Astrocyte of the spinal cord (primary cell): ENCODE measurements around the gene PRKCH.

Experiments
- DNase-seq: peaks from one replicate; pipeline ENCODE4 v3.0.0; 2011; ENCODE audit warnings: low read depth, low spot score
- H3K4me3 ChIP-seq: 2 replicates; pipeline ENCODE4 v1.5.1; 2011; ENCODE audit warnings: low read depth, mild to moderate bottlenecking, low read length, moderate library complexity
- CTCF ChIP-seq: IDR thresholded peaks from 2 replicates; pipeline ENCODE4 v1.5.1; 2012; ENCODE audit warnings: low read depth, mild to moderate bottlenecking, low read length, inconsistent platforms
- in situ Hi-C: cut with HindIII; loops from 2 replicates; pipeline ENCODE4 v1.10.0; 2017; ENCODE audit warnings: low sequenced_read_pairs

Gene PRKCH

GRCh38 chr14:61387076-61387475, 65.7 kb downstream of the PRKCH start:
- in situ Hi-C loops = no loop called here
- no peak for DNase-seq
- no peak for TF ChIP-seq CTCF
- H3K4me3 ChIP-seq = no peak overlapping the region

- in situ Hi-C loops = no loop called here
- H3K4me3 ChIP-seq = no peak overlapping the region
These were observed 67.0 kb downstream of the PRKCH start for GRCh38 chr14:61388173-61388975.

DNA sequence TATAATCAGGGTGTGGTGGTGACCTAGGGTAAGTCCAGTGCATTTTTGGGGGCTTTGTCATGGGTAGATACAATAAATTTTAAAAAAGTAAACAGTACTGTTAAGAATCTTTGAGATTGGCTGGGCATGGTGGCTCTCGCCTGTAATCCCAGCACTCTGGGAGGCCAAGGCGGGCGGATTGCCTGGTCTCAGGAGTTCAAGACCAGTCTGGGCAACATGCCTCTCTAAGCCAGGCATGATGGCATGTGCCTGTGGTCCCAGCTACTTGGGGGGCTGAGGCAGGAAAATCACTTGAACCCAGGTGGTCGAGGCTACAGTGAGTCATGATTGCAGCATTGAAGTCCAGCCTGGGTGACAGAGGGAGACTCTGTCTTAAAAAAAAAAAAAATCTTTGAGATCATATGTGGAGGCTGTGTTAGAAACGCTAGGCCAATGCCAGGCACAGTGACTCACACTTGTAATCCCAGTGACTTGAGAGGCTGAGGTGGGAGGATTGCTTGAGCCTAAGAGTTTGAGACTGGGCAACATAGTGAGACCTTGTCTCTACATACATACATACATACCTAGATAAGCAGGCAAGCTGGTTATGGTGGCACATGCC, 67.7 kb downstream of the PRKCH start:
- H3K4me3 ChIP-seq = no peak overlapping the region
- DNase-seq = peak; percentile 6
- no peak for TF ChIP-seq CTCF
- in situ Hi-C loops = no loop called here

More at GRCh38 chr14:61388173-61388975, 67.0 kb downstream of the PRKCH start:
- DNase-seq = peak; percentile 48
- TF ChIP-seq CTCF = no peak

DNA sequence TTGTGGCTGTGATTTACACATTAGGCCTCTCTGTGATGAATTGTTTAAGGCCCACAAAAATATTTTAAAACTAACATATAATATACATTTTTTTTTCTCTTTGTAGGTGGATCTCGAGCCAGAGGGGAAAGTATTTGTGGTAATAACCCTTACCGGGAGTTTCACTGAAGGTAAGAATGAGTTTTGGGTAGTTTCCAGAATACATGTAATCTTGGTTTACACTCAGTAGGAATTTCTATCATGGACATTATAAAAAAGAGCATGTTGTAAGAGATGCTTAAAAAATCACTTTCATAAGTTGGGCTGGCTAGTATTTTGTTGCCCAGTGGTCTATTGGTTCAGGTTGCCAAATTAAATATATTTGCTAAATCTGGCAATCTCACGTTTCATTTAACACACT, 69.7 kb downstream of the PRKCH start:
- DNase-seq = no peak
- no peak overlapping the region for H3K4me3 ChIP-seq
- in situ Hi-C loops = no loop called here
- TF ChIP-seq CTCF = no peak

GRCh38 chr14:61392297-61392696, 70.9 kb downstream of the PRKCH start:
- TF ChIP-seq CTCF = no peak
- no peak overlapping the region for H3K4me3 ChIP-seq
- DNase-seq = no peak
- in situ Hi-C loops = no loop called here

DNA sequence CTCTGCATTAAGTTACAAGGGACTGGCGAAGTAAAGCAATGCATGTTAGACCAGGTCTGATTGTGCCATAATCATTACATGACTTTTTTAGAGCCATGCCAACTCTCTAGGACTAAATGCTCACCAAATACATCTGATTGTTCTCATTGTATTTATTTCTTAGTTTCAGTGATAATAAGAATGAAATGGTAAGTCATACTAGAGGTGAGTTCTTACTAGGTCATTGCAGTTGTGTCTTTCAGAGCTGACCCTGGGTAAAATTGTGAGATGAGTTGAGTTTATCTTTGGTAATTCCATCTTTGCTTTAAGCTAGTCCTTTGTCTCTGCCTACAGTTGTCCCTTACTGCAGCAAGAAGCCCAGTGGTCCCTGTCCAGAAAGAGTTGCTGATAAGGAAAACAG, 73.2 kb downstream of the PRKCH start:
- in situ Hi-C loops = no loop called here
- no peak for DNase-seq
- TF ChIP-seq CTCF = no peak
- H3K4me3 ChIP-seq = no peak overlapping the region
